Measurements from ENCODE around the gene LILRB3.
A peak's percentile ranks its signal among the peaks of the same experiment; 100 is the strongest.
"Not testable (repeated sequence)": the region's sequence is repeated elsewhere in the genome, so short reads cannot be mapped to it uniquely, and the experiment has no call there.

The LILRB3 gene

GRCh38 chr19:54209811-54210494, 12.9 kb downstream of the LILRB3 start:
- no peak for DNase-seq (ENCODE audit: low read depth in 2 of 2)

GRCh38 chr19:54209058-54209810, 13.6 kb downstream of the LILRB3 start:
- no peak for DNase-seq (ENCODE audit: low read depth in 2 of 2)

DNA sequence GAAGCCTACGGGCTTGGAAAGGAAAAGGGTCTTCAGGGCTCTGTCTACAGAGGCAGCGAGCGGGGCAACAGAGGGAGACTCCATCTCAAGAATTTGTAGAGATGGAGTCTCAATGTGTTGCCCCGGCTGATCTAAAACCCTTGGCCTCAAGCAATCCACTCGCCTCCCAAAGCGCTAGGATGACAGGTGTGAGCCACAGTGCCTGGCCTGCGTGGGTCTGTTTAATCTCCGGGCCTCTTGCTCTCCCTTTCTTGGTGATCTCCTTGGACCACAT, 14.1 kb downstream of the LILRB3 start:
- no peak for DNase-seq (ENCODE audit: low read depth in 2 of 2)

DNA sequence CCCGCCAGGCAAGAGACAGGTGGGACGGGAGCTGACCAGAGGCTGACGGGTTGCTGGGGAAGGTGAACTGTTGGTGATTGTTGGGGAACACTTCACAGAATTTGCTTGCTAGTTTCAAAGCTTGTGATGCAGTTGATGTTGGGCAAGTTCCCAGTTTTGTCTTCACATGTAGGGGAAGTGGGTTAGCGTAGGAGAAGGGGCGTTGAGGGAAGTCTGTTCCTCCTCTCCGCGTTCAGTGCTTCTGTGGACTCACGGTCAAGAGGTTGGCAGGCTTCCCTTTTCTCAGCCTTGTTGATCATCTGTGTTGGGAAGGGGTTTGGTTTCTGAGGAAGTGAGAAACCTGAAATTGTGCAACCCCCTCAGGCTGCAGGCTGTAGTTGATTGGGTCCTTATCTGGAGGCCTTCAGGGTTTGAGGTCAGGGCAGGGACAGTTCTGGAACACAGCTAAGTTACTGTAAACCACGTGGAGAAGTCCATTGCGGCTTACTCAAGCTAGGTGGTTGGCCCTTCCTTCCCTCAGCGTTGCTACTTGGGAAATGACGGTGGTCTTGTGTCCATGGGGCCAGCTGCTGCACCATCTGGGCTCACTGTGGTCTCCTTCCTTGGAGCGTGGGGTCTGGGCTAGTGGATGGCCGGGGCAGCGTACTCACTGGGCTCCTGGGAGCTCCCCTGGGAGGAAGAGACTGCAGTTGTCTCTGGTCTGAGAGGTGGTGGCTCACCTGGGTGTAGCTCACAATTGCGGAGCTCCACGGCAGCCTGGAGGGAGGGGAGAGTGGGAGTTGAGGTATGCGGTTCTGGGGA, 14.6 kb downstream of the LILRB3 start:
- peak in 1 of 2 donors; percentile 40 for DNase-seq (ENCODE audit: low read depth in 2 of 2)

- DNase-seq (ENCODE audit: low read depth in 2 of 2), result no peak
Observed at GRCh38 chr19:54207676-54207982, 15.2 kb downstream of the LILRB3 start.

GRCh38 chr19:54207193-54207592, 15.6 kb downstream of the LILRB3 start:
- not testable (repeated sequence) for DNase-seq (ENCODE audit: low read depth in 2 of 2)

- DNase-seq (ENCODE audit: low read depth in 2 of 2), result no peak
Observed at GRCh38 chr19:54206831-54207177, 16.0 kb downstream of the LILRB3 start.

DNA sequence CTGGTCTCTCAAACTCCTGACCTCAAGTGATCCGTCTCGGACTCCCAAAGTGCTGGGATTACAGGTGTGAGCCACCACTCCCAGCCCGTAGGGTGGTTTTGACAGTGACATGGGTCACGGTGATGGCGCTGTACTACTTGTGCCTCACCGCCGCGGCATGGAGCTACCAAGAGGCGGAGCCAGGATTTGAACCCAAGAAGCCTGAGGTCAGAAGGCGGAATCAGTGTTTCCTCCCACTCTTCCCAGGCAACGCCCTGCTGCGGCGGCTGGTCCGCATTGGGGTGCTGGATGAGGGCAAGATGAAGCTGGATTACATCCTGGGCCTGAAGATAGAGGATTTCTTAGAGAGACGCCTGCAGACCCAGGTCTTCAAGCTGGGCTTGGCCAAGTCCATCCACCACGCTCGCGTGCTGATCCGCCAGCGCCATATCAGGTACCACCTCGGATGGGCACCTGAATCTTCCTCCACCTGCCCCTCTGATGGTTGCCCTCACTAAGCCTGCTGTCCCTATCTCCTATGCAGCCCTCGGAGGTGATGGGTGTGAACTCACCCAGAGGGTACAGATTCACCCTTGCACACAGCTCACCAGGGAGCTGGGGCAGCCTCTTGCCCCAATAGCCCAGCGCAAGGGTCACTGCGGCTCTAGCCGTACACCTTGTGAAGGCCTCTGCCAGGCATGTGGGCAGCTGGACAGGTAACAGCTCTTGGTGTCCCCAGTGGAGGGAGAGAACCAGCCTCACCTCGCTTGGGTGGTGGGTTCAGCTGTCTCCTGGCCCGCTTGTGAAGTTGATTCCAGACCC, 16.6 kb downstream of the LILRB3 start:
- no peak for DNase-seq (ENCODE audit: low read depth in 2 of 2)

DNA sequence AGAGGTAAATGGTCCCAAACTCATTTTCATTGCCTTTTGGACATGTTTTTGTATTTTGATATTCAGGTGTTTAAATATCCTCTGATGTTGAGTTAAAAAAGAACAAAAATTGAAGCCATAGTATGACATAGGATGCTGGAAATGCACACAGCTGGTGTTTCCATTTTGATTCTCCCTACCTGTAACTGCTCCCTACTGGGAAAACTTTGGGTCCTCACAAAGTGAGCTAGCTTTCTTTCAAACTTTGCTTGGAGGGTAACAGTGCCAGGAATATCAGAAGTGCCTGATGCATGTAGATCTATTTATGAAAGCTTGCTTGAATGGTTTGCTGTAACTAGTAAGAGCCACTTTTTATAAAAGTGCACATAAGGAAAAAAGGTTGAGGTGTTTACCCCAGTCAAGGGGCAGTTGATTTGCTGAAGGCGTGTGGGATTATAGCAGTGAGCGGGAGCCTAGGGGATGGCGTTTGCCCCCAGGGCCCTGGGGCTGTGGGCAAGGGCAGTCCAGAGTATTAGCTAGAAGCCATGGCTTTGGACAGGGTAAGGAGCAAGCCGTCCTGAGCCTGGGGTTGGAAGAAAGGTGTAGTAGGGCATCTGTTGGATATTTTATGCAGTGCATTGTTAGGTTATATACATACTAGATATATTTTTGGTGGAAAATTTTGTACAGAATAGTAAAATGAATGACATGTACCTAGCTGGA, 17.9 kb downstream of the LILRB3 start:
- no peak for DNase-seq (ENCODE audit: low read depth in 2 of 2)

GRCh38 chr19:54203151-54203611, 19.6 kb downstream of the LILRB3 start:
- DNase-seq (ENCODE audit: low read depth in 2 of 2), result no peak

DNA sequence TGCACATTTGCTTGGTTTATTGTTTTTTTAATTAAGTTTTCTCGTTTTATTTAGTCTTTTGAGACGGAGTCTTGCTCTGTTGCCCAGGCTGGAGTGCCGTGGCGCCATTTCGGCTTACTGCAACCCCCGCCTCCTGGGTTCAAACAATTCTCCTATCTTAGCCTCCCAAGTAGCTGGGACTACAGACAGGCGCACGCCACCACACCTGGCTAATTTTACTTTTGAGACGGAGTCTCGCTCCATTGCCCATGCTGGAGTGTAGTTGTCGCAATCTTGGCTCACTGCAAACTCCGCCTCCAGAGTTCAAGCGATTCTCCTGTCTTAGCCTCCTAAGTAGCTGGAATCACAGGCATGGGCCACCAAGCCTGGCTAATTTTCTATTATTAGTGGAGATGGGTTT, 20.8 kb downstream of the LILRB3 start:
- DNase-seq (ENCODE audit: low read depth in 2 of 2), result no peak

DNA sequence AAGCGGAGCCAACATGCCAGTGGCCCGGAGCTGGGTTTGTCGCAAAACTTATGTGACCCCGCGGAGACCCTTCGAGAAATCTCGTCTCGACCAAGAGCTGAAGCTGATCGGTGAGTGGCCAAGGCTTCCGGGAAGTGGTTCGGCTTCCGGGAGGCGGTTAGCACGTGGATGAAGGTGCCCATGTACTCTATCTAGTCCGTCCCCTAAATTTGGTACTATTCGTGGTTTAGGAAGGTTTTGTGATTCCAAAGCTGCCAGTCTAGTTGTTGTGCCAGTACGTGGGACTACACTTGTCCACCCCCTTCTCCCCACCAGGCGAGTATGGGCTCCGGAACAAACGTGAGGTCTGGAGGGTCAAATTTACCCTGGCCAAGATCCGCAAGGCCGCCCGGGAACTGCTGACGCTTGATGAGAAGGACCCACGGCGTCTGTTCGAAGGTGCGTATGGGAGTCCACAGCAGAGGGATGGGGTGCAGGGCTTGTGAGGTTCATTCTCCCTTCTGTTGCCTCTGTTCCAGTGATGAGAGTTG, 21.6 kb downstream of the LILRB3 start:
- DNase-seq (ENCODE audit: low read depth in 2 of 2), result no peak

- DNase-seq (ENCODE audit: low read depth in 2 of 2), result no peak
Observed at GRCh38 chr19:54199401-54199800, 23.4 kb downstream of the LILRB3 start.

DNA sequence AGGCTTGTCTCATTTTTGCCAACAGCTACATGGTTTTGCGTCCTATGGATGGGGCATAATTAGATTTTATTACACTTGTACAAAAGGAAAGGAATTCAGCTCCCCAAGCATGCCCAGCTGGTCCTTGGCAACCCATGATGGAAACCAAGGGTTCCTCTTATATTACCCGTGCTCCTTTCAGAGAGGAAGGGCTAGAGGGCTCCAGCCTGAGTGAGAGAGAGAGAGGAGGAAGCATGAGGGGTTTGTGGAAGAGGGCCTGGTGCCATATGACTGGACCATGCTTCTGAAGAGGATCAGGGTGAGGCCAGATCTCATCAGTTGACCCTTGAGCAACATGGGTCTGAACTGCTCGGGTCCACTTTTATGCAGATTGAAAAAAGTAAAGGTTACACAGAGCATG, 25.7 kb downstream of the LILRB3 start:
- no peak for DNase-seq (ENCODE audit: low read depth in 2 of 2)

GRCh38 chr19:54196536-54196935, 26.3 kb downstream of the LILRB3 start:
- DNase-seq (ENCODE audit: low read depth in 2 of 2), result no peak

- DNase-seq (ENCODE audit: low read depth in 2 of 2), result not testable (repeated sequence)
Observed at GRCh38 chr19:54194463-54194862, 28.3 kb downstream of the LILRB3 start.

- no peak for DNase-seq (ENCODE audit: low read depth in 2 of 2)
Observed at GRCh38 chr19:54193011-54193410, 29.8 kb downstream of the LILRB3 start.

DNA sequence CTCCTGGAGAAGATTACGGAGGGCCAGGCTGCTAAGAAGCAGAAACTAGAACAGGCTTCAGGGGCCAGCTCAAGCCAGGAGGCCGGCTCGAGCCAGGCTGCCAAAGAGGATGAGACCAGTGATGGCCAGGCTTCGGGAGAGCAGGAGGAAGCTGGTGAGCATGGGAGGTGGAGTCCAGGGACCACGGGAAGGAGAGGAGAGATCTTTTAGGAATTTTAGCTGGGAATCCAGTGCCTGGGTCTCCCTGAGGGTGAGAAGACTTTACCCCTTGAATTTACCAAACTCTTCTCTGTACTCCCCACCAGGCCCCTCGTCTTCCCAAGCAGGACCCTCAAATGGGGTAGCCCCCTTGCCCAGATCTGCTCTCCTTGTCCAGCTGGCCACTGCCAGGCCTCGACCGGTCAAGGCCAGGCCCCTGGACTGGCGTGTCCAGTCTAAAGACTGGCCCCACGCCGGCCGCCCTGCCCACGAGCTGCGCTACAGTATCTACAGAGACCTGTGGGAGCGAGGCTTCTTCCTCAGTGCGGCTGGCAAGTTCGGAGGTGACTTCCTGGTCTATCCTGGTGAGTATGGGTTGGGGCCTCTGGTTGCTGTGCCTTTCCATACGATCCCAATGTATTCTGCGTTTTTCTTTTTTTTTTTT, 30.9 kb downstream of the LILRB3 start:
- DNase-seq (ENCODE audit: low read depth in 2 of 2), result no peak

DNA sequence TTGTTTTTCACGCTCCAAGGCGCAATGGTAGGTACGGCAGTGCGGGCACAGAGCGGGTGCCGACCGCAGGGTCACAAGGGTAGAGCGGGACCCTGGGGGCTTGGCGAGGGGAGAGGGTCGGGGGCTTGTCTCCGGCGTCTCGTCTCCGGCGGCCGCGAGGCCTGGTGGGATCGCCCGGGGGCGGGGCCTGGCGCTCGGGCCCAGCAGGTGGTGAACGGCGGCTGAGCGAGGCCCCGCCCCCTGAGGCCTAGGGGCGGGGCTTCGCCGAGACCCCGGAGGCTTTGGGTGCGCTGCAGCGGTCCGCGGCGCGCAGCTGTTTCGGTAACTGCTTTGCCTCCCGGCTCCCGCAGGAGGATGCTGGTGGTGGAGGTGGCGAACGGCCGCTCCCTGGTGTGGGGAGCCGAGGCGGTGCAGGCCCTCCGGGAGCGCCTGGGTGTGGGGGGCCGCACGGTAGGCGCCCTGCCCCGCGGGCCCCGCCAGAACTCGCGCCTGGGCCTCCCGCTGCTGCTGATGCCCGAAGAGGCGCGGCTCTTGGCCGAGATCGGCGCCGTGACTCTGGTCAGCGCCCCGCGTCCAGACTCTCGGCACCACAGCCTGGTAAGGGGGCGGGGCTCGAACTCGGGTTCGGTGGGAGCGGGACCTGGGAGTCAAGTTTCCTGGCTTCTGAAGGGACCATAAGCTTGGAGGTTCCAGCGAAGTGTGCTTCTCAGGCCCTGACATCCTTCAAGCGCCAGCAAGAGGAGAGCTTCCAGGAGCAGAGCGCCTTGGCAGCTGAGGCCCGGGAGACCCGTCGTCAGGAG, 31.6 kb downstream of the LILRB3 start, which contains the start of gene TSEN34:
TSS of gene TSEN34 (plus strand) at position 298 of the 800 bp plus-strand sequence. CDS start at position 355, 57 bp downstream.
- peak; percentile 77 to 86 for DNase-seq (ENCODE audit: low read depth in 2 of 2)

DNA sequence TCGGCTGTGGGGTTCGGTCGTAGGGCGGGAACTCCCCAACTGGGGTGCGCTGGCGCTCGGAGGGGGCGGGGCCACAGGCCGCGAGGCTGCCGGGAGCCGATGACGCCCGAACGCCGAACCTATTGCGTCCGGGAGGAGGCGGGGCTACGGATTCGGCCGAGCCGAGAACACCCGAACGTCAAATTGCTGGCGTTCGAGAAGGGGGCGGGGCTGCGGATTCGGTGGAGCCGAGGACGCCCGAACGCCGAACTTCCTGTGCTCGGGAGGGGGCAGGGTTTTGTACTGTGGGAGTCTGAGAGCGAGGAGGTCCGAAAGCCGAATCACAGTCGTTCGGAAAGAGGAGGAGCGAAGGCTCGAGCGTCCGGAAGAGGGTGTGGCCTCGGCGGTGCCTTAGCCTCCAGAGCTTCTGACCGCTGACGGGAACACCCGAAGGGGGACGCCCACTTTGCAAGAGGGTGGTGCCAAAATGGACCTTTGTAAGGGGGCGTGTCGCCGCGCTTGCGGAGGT, 32.2 kb downstream of the LILRB3 start:
- DNase-seq (ENCODE audit: low read depth in 2 of 2), result peak; percentile 100
